Activated naive CD8-positive, alpha-beta T cell treated with anti-CD3 and anti-CD28 coated beads for 36 hours (primary cell): ENCODE results near the gene TUBA1C. TPM values are rescaled to one million over a fixed set of nuclear protein-coding genes. Genes with fewer than 3 reads are reported as not detected.

Experiments used
- DNase-seq: peaks from one replicate; pipeline ENCODE4 v3.0.0; 2021
- H3K27ac Mint-ChIP-seq: one replicate; pipeline ENCODE4 v1.8.0; 2022; ENCODE audit warnings: mild to moderate bottlenecking, moderate library complexity, mixed read lengths
- H3K27me3 Mint-ChIP-seq: one replicate; pipeline ENCODE4 v1.8.0; 2022; ENCODE audit warnings: mild to moderate bottlenecking, mixed read lengths
- H3K36me3 Mint-ChIP-seq: one replicate; pipeline ENCODE4 v1.8.0; 2021; ENCODE audit warnings: mild to moderate bottlenecking, mixed read lengths
- H3K4me1 Mint-ChIP-seq: one replicate; pipeline ENCODE4 v1.8.0; 2021; ENCODE audit warnings: mixed read lengths
- H3K4me3 Mint-ChIP-seq: one replicate; pipeline ENCODE4 v1.8.0; 2022; ENCODE audit warnings: mild to moderate bottlenecking, moderate library complexity, mixed read lengths
- H3K9me3 Mint-ChIP-seq: one replicate; pipeline ENCODE4 v1.8.0; 2022; ENCODE audit warnings: mixed read lengths
- total RNA-seq, 2 experiments: library from RNA; stranded (reverse); gene quantifications; one replicate each; pipeline ENCODE4 v1.2.3, GENCODE V29; 2021

The TUBA1C gene
- 100 to 1,000 TPM; 315 to 343 TPM for total RNA-seq

DNA sequence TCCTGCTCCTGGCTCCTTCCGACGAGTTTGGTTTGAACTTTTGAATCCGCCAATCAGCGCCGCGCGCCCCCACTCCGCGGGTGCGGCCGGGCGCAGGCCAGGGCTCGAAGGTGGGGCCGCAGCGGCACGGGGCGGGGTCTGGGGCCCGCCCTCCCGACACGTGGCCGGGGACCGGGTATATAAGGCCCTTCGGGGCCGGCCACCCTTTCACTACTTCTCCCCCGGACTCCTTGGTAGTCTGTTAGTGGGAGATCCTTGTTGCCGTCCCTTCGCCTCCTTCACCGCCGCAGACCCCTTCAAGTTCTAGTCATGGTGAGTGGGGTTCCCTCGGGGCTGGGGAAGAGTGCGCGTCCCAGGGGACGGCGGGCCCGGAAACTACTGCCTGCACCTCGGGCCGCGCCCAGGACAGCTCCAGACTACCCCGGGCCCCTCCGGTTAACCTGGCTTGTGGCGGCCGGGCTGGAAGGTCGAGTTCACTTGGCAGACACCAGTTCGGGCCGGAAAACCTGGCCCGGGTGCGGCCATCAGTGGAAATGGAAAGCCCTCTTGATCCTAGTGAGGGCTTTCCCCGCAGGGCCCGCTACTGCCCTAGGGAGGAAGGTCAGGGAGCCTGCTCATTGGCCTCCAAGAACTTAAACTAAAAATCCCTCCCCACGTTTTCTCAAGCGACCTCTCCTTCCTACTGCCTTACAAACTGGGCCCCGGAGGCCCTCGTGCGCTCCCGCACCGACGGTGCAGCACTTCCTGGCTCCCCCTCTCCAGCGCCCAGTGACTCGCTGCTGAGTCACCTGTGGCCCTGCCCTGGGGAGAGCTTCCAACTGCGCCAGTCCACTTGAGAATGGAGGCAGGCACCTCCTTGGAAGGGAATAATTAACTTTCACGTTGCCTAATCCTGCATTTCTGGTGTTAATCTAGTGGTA is at the start of gene TUBA1C:
TSS of gene TUBA1C (plus strand) at position 210 of the 920 bp plus-strand sequence. CDS start at position 310, 100 bp downstream.
- Mint-ChIP-seq H3K27ac (peak within 1 kb of the TSS; percentile 97), H3K36me3 (peaks cover 41% of the 10 kb centered on the region), H3K27me3 (no peaks in the 10 kb centered on the region), H3K4me1 (peaks cover 37% of the 10 kb centered on the region), H3K9me3 (no peaks in the 10 kb centered on the region), H3K4me3 (peak within 1 kb of the TSS; percentile 96)
- DNase-seq: peak; percentile 96

GRCh38 chr12:49219417-49220026 is 45.4 kb upstream of the TUBA1C start:
- no peaks in the 10 kb centered on the region for H3K9me3 Mint-ChIP-seq
- DNase-seq: no peak
- H3K4me1 Mint-ChIP-seq: no peaks in the 10 kb centered on the region
- no peaks in the 10 kb centered on the region for H3K36me3 Mint-ChIP-seq
- H3K27ac Mint-ChIP-seq: no peak overlapping the region
- H3K27me3 Mint-ChIP-seq: peaks cover 4% of the 10 kb centered on the region
- H3K4me3 Mint-ChIP-seq: no peak overlapping the region

GRCh38 chr12:49220972-49221371 is 43.9 kb upstream of the TUBA1C start:
- no peak overlapping the region for H3K4me3 Mint-ChIP-seq
- no peaks in the 10 kb centered on the region for H3K36me3 Mint-ChIP-seq
- H3K9me3 Mint-ChIP-seq: no peaks in the 10 kb centered on the region
- no peak overlapping the region for H3K27ac Mint-ChIP-seq
- no peaks in the 10 kb centered on the region for H3K4me1 Mint-ChIP-seq
- DNase-seq: no peak
- no peaks in the 10 kb centered on the region for H3K27me3 Mint-ChIP-seq

- H3K4me3 Mint-ChIP-seq: no peak overlapping the region
- no peaks in the 10 kb centered on the region for H3K27me3 Mint-ChIP-seq
- no peak overlapping the region for H3K27ac Mint-ChIP-seq
Measured at GRCh38 chr12:49223122-49223521, 41.8 kb upstream of the TUBA1C start.

DNA sequence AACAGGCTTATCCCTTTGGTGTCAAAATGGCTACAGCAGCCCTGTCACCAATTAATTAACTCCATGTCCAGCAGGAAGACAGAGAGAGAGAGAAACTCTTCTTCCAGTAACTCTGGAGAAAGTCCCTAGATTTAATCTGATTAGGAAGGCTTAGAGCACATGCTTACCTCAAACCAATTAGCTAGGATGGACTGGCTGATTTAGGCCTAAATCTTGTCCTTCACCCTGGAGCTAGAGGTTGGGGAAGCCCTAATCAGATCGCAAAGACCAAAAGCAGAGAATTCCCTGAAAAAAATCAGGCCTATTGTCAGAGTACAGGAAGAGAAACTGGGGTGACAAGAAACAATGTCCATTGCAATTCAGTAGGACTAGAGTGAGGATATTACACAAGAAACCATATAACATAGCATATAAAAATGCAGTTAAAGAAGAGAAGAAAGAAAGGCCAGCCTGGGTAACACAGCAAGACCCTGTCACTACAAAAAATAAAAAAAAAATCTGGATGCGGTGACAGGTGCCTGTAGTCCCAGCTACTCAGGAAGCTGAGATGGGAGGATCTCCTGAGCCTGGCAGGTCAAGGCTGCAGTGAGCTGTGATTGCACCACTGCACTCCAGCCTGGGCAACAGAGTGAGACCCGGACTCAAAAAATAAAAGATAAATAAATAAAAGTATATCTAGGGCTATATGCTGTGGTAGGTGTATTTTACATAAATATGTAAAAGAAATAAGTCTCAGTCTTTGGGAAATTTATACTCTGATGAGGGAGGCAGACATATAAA is 41.1 kb upstream of the TUBA1C start:
- Mint-ChIP-seq H3K9me3 (no peaks in the 10 kb centered on the region), H3K4me1 (no peaks in the 10 kb centered on the region), H3K27me3 (no peaks in the 10 kb centered on the region), H3K4me3 (no peak overlapping the region), H3K27ac (no peak overlapping the region), H3K36me3 (no peaks in the 10 kb centered on the region)
- no peak for DNase-seq

More at GRCh38 chr12:49223122-49223521, 41.8 kb upstream of the TUBA1C start:
- no peak for DNase-seq
- H3K9me3 Mint-ChIP-seq: no peaks in the 10 kb centered on the region
- H3K36me3 Mint-ChIP-seq: no peaks in the 10 kb centered on the region
- no peaks in the 10 kb centered on the region for H3K4me1 Mint-ChIP-seq

GRCh38 chr12:49225576-49226166 is 39.2 kb upstream of the TUBA1C start:
- no peaks in the 10 kb centered on the region for H3K27me3 Mint-ChIP-seq
- no peaks in the 10 kb centered on the region for H3K9me3 Mint-ChIP-seq
- no peaks in the 10 kb centered on the region for H3K4me1 Mint-ChIP-seq
- H3K4me3 Mint-ChIP-seq: no peak overlapping the region
- H3K27ac Mint-ChIP-seq: peak overlapping the region; percentile 57
- no peak for DNase-seq
- H3K36me3 Mint-ChIP-seq: no peaks in the 10 kb centered on the region

DNA sequence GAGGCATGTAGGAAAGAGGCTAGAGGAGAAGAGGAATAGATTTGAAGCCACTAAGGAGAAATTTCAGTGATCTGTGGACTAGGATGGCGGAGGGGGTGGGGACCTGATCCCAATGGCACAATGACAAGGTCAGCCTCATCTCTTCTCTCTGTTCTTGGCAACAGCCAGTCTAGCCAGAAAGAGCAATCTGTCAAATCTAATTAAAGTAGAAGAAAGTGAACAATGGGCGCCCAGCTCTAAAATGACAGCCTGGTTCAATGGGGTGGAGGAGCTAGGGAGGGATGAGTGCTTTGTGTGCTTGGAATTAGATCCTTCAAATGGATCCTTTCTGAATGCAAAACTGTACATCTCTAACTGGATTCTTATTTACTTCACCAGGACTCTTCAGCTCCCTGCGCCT is 37.2 kb upstream of the TUBA1C start:
- H3K4me3 Mint-ChIP-seq: no peak overlapping the region
- H3K27ac Mint-ChIP-seq: no peak overlapping the region
- no peaks in the 10 kb centered on the region for H3K36me3 Mint-ChIP-seq
- DNase-seq: no peak
- H3K27me3 Mint-ChIP-seq: no peaks in the 10 kb centered on the region
- H3K9me3 Mint-ChIP-seq: no peaks in the 10 kb centered on the region
- no peaks in the 10 kb centered on the region for H3K4me1 Mint-ChIP-seq

DNA sequence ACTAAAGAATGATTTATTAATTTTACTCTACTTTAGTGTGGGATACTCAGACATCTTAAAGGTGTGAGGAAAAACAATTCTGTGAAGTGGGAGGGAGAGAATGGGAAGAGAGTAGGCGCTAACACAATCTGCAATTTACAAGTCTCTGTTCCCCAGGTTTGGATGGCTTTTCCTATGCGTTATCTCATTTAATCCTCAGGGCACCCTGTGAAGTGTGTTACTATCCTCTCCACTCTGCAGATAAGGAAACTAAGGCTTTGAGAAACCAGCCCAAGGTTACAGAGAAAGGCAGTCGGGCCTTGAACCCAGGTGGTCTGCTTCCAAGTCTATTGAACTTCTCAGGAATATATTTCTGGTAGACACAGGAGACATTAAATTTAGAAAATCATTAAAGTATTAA is 36.2 kb upstream of the TUBA1C start:
- no peak overlapping the region for H3K27ac Mint-ChIP-seq
- H3K4me3 Mint-ChIP-seq: no peak overlapping the region
- no peaks in the 10 kb centered on the region for H3K9me3 Mint-ChIP-seq
- DNase-seq: no peak
- no peaks in the 10 kb centered on the region for H3K27me3 Mint-ChIP-seq
- no peaks in the 10 kb centered on the region for H3K36me3 Mint-ChIP-seq
- H3K4me1 Mint-ChIP-seq: no peaks in the 10 kb centered on the region

DNA sequence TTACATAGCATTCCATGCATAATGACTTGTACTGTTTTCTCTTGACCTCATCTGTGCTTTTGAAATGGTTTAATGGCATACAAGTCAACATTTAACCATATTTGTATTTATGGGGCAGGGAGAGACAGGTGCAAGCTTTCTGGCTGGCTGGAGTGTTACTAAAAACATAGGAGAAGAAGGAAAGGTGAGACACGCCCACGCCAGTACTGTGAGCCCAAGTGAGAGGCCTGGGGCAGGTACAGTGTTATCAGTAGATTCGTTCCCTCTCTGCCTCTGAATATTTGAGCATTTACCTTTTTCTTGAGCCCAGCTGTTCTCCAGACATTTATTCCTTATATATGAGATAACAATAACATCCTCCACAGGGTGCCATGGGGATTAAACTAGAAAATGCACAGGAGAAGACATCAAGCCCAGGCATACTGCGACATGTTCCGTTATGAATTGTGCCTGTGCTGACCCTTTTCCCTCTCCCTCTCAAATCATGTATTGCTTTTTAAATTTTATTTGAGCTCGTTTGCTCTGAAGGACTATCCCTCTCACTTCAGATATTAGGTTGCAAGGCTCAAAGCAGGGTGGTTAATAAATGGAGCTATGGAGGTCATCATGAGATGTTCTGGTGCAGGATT is 34.6 kb upstream of the TUBA1C start:
- H3K4me3 Mint-ChIP-seq: no peak overlapping the region
- H3K36me3 Mint-ChIP-seq: no peaks in the 10 kb centered on the region
- no peak for DNase-seq
- peaks cover 4% of the 10 kb centered on the region for H3K4me1 Mint-ChIP-seq
- H3K9me3 Mint-ChIP-seq: no peaks in the 10 kb centered on the region
- no peak overlapping the region for H3K27ac Mint-ChIP-seq
- no peaks in the 10 kb centered on the region for H3K27me3 Mint-ChIP-seq

DNA sequence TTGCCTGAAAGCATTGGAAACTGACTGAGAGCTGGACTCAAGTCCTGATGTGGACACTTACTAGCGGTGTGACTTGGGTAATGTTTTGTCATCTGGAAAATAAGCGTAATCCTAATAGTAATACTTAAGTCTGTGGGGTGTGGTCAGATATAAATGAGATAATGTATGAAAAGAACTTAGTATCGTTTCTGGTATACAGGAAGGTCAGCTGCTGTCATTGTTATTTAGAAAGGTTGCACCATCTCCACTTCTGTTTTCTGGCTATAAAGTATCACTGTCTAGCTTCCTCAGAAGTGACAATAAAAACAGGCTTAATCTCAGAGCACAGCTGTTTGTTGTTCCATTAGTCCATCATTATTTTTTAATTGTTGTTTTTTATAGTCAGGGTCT is 34.1 kb upstream of the TUBA1C start:
- no peak for DNase-seq
- Mint-ChIP-seq H3K36me3 (no peaks in the 10 kb centered on the region), H3K4me1 (peaks cover 4% of the 10 kb centered on the region), H3K9me3 (no peaks in the 10 kb centered on the region), H3K27ac (no peak overlapping the region), H3K27me3 (no peaks in the 10 kb centered on the region), H3K4me3 (no peak overlapping the region)

GRCh38 chr12:49231878-49232655 is 32.8 kb upstream of the TUBA1C start:
- no peak overlapping the region for H3K27ac Mint-ChIP-seq
- no peaks in the 10 kb centered on the region for H3K9me3 Mint-ChIP-seq
- DNase-seq: no peak
- no peak overlapping the region for H3K4me3 Mint-ChIP-seq
- H3K4me1 Mint-ChIP-seq: peaks cover 11% of the 10 kb centered on the region
- no peaks in the 10 kb centered on the region for H3K36me3 Mint-ChIP-seq
- H3K27me3 Mint-ChIP-seq: no peaks in the 10 kb centered on the region

DNA sequence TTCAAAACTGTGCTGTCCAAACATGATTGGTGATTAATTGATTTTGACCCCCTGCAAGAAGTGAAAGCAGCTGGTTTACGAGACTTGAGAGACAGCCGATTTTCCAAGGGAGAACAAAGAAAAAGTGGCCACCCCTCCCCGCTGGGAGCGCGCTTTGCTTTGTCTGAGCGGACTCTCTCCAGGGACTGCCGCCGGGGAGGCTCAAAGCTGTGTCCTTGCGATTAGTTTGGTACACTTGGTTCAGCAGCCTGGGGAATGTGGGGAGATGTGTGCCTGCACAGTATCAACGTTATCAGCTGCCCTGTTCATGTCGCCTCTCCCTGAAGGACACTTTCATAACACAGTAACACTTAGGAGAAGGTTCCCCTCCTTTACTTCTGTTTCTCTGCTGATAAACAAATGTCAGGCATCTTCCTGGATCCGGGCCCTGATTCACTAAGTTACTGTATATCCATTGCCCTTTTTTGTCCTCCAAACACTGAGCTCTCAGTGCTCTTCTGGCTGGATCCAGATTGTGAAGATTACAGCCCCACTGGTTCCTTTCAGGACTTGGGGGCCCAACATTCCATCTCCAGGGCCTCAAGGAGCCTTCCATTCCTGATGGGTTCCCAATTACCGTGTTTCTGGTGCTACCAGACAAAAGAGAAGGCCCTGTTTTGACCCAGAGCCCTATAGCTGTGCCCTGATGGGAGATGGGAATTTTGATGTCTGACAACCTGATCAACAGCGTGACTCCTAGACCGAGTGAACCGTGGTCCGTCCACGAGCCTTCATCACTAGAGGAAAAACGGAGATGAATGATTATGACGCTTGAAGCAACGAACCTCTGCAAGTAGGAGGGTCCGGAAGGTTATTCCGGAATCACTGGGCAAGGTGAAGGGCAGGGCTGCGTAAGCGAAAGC is 31.7 kb upstream of the TUBA1C start:
- Mint-ChIP-seq H3K4me3 (peak overlapping the region; percentile 33), H3K9me3 (no peaks in the 10 kb centered on the region), H3K36me3 (no peaks in the 10 kb centered on the region), H3K27ac (peak overlapping the region; percentile 7), H3K4me1 (peaks cover 11% of the 10 kb centered on the region), H3K27me3 (peaks cover 5% of the 10 kb centered on the region)
- DNase-seq: no peak

- Mint-ChIP-seq H3K4me3 (no peak overlapping the region), H3K4me1 (peaks cover 11% of the 10 kb centered on the region), H3K9me3 (no peaks in the 10 kb centered on the region), H3K27me3 (peaks cover 5% of the 10 kb centered on the region), H3K27ac (peak overlapping the region; percentile 7), H3K36me3 (no peaks in the 10 kb centered on the region)
- DNase-seq: no peak
Measured at GRCh38 chr12:49233842-49234526, 30.9 kb upstream of the TUBA1C start.
